Smooth muscle cell (in vitro differentiated cells): ENCODE results near the gene HSPA4L. TPM values are rescaled to one million over a fixed set of nuclear protein-coding genes. Genes with fewer than 3 reads are reported as not detected.

ENCODE experiments used
- DNase-seq: peaks from one replicate; lab custom pipeline; 2025; ENCODE audit not compliant: unreplicated experiment; lab: John Stamatoyannopoulos, UW
- H2AFZ ChIP-seq: fragments of 200-600 bp; sonication (generic); 2 replicates; pipeline ENCODE4 v1.6.0; 2016; ENCODE audit warnings: antibody characterized with exemption, low read depth, mild to moderate bottlenecking
- H3F3A ChIP-seq: fragments of 200-600 bp; sonication (generic); 2 replicates; pipeline ENCODE4 v1.6.0; 2017; ENCODE audit warnings: antibody characterized with exemption, low read depth
- H3K27ac ChIP-seq: fragments of 200-600 bp; sonication (generic); 2 replicates; pipeline ENCODE4 v1.5.1; 2016; ENCODE audit warnings: low read depth, mild to moderate bottlenecking
- H3K27me3 ChIP-seq: fragments of 200-600 bp; sonication (generic); 2 replicates; pipeline ENCODE4 v1.6.1; 2016; ENCODE audit warnings: low read depth, mild to moderate bottlenecking
- H3K36me3 ChIP-seq: fragments of 200-600 bp; sonication (generic); 2 replicates; pipeline ENCODE4 v1.5.1; 2016; ENCODE audit warnings: low read depth
- H3K4me1 ChIP-seq: fragments of 200-600 bp; sonication (generic); 2 replicates; pipeline ENCODE4 v1.5.1; 2016; ENCODE audit warnings: low read depth
- H3K4me2 ChIP-seq: fragments of 200-600 bp; sonication (generic); 2 replicates; pipeline ENCODE4 v1.6.0; 2016; ENCODE audit warnings: mild to moderate bottlenecking
- H3K4me3 ChIP-seq: fragments of 200-600 bp; sonication (generic); 2 replicates; pipeline ENCODE4 v1.5.1; 2016; ENCODE audit warnings: mild to moderate bottlenecking
- H3K79me2 ChIP-seq: fragments of 200-600 bp; sonication (generic); 2 replicates; pipeline ENCODE4 v1.6.0; 2016; ENCODE audit warnings: low read depth, mild to moderate bottlenecking
- H3K9ac ChIP-seq: fragments of 200-600 bp; sonication (generic); 2 replicates; pipeline ENCODE4 v1.6.0; 2016; ENCODE audit warnings: low read depth
- H3K9me3 ChIP-seq: fragments of 200-600 bp; sonication (generic); replicated peaks from 2 replicates; pipeline ENCODE4 v1.5.1; 2016; ENCODE audit warnings: low read depth
- H4K20me1 ChIP-seq: fragments of 200-600 bp; sonication (generic); 2 replicates; pipeline ENCODE4 v1.6.0; 2016; ENCODE audit warnings: low read depth
- CTCF ChIP-seq: fragments of 200-600 bp; sonication (generic); IDR thresholded peaks from 2 replicates; pipeline ENCODE4 v1.5.1; 2017; ENCODE audit warnings: borderline replicate concordance, mild to moderate bottlenecking, antibody characterized with exemption; ENCODE audit not compliant: insufficient read depth, poor library complexity, severe bottlenecking
- WGBS: methylation state at CpG from one replicate; pipeline ENCODE4 v1.1.7; 2016; ENCODE audit warnings: low lambda C conversion rate; 5-methylcytosine and 5-hydroxymethylcytosine counted together
- polyA plus RNA-seq: library from polyadenylated mRNA; unstranded; fragments of >200 nt; fragmentation: Nextera tagmentation; extraction: Ambion mirVana; gene quantifications from 2 replicates; pipeline ENCODE4 v1.2.1, GENCODE V29; 2016
- total RNA-seq: library from RNA; depleted of rRNA; stranded (reverse); fragments of >200 nt; gene quantifications from 2 replicates; pipeline ENCODE4 v1.2.3, GENCODE V29; 2014

The HSPA4L gene
- total and polyA plus RNA-seq, 2 experiments from 2014 or later, result 0.95 to 5.0 TPM

- Histone ChIP-seq H2AFZ (no peak overlapping the region), H3K4me2 (no peak overlapping the region), H3K9me3 (no peaks in the 10 kb centered on the region), H3K27ac (no peak overlapping the region), H3K4me3 (no peak overlapping the region), H3F3A (no peaks in the 10 kb centered on the region), H3K27me3 (no peaks in the 10 kb centered on the region), H4K20me1 (no peaks in the 10 kb centered on the region), H3K9ac (no peak overlapping the region), H3K4me1 (no peaks in the 10 kb centered on the region), H3K36me3 (no peaks in the 10 kb centered on the region), H3K79me2 (no peaks in the 10 kb centered on the region)
- no peak for DNase-seq
- 76% methylated on average over 4 of the region's 4 CpGs for WGBS
- no peak for TF ChIP-seq CTCF
Measured at GRCh38 chr4:127737295-127737694, 44.8 kb upstream of the HSPA4L start.

GRCh38 chr4:127741247-127741646 is 40.9 kb upstream of the HSPA4L start:
- Histone ChIP-seq H2AFZ (no peak overlapping the region), H4K20me1 (no peaks in the 10 kb centered on the region), H3K9ac (no peak overlapping the region), H3K9me3 (no peaks in the 10 kb centered on the region), H3K4me1 (no peaks in the 10 kb centered on the region), H3K27ac (no peak overlapping the region), H3F3A (no peaks in the 10 kb centered on the region), H3K4me2 (no peak overlapping the region), H3K27me3 (no peaks in the 10 kb centered on the region), H3K36me3 (no peaks in the 10 kb centered on the region), H3K79me2 (no peaks in the 10 kb centered on the region), H3K4me3 (no peak overlapping the region)
- 95% methylated on average over 1 of the region's 1 CpG for WGBS
- no peak for TF ChIP-seq CTCF
- no peak for DNase-seq

- Histone ChIP-seq H3K4me2 (no peak overlapping the region), H3K27me3 (no peaks in the 10 kb centered on the region), H3K4me1 (no peaks in the 10 kb centered on the region), H4K20me1 (no peaks in the 10 kb centered on the region), H2AFZ (no peak overlapping the region), H3K79me2 (no peaks in the 10 kb centered on the region), H3K36me3 (no peaks in the 10 kb centered on the region), H3K9ac (no peak overlapping the region), H3K9me3 (no peaks in the 10 kb centered on the region), H3K27ac (no peak overlapping the region), H3K4me3 (no peak overlapping the region), H3F3A (no peaks in the 10 kb centered on the region)
- WGBS, result 90% methylated on average over 4 of the region's 4 CpGs
- no peak for TF ChIP-seq CTCF
- no peak for DNase-seq
Measured at GRCh38 chr4:127747883-127748282, 34.2 kb upstream of the HSPA4L start.

- Histone ChIP-seq H3K9me3 (no peaks in the 10 kb centered on the region), H3K27ac (no peak overlapping the region), H2AFZ (no peak overlapping the region), H4K20me1 (no peaks in the 10 kb centered on the region), H3K27me3 (no peaks in the 10 kb centered on the region), H3F3A (no peaks in the 10 kb centered on the region), H3K9ac (no peak overlapping the region), H3K4me1 (no peaks in the 10 kb centered on the region), H3K4me3 (no peak overlapping the region), H3K79me2 (no peaks in the 10 kb centered on the region), H3K4me2 (no peak overlapping the region), H3K36me3 (no peaks in the 10 kb centered on the region)
- no peak for DNase-seq
- TF ChIP-seq CTCF, result no peak
- 93% methylated on average over 2 of the region's 2 CpGs for WGBS
Measured at GRCh38 chr4:127748957-127749356, 33.2 kb upstream of the HSPA4L start.
